Measurements from ENCODE around the gene IL16.

IL16 gene

GRCh38 chr15:81268340-81268739 is 71.7 kb downstream of the IL16 start:
- H3K27ac ChIP-seq = no peak overlapping the region
- H3K27me3 ChIP-seq = peaks cover 24% of the 10 kb centered on the region
- peaks cover 9 to 10% of the 10 kb centered on the region in 2 experiments for H3K4me1 ChIP-seq (ENCODE audit: control insufficient read depth in 1 of 2, insufficient read depth in 1 of 2, low read depth in 1 of 2, low read length in 1 of 2)
- no peaks in the 10 kb centered on the region for H3K9me3 ChIP-seq
- no peaks in the 10 kb centered on the region for H3K36me3 ChIP-seq
- no peak for TF ChIP-seq CTCF (IDR thresholded peaks at IDR 0.05)
- no peak overlapping the region for H3K4me3 ChIP-seq (ENCODE audit: low read depth in 1 of 2, low read length in 1 of 2)

GRCh38 chr15:81268881-81269601 is 72.4 kb downstream of the IL16 start:
- Histone ChIP-seq H3K9me3 (no peaks in the 10 kb centered on the region), H3K4me1 (ENCODE audit: control insufficient read depth in 1 of 2, insufficient read depth in 1 of 2, low read depth in 1 of 2, low read length in 1 of 2) (peaks cover 9 to 10% of the 10 kb centered on the region in 2 experiments), H3K4me3 (ENCODE audit: low read depth in 1 of 2, low read length in 1 of 2) (no peak overlapping the region), H3K27me3 (peaks cover 17% of the 10 kb centered on the region), H3K36me3 (no peaks in the 10 kb centered on the region), H3K27ac (no peak overlapping the region)
- no peak for TF ChIP-seq CTCF (IDR thresholded peaks at IDR 0.05)

- Histone ChIP-seq H3K27me3 (peaks cover 6% of the 10 kb centered on the region), H3K9me3 (no peaks in the 10 kb centered on the region), H3K36me3 (no peaks in the 10 kb centered on the region), H3K4me1 (ENCODE audit: control insufficient read depth in 1 of 2, insufficient read depth in 1 of 2, low read depth in 1 of 2, low read length in 1 of 2) (peaks cover 9 to 10% of the 10 kb centered on the region in 2 experiments), H3K27ac (no peak overlapping the region), H3K4me3 (ENCODE audit: low read depth in 1 of 2, low read length in 1 of 2) (no peak overlapping the region)
- no peak for TF ChIP-seq CTCF (IDR thresholded peaks at IDR 0.05)
Observed at GRCh38 chr15:81270188-81270587, 73.5 kb downstream of the IL16 start.

GRCh38 chr15:81270781-81271491 is 74.3 kb downstream of the IL16 start:
- H3K36me3 ChIP-seq = no peaks in the 10 kb centered on the region
- no peak for TF ChIP-seq CTCF (IDR thresholded peaks at IDR 0.05)
- no peaks in the 10 kb centered on the region for H3K27me3 ChIP-seq
- H3K9me3 ChIP-seq = no peaks in the 10 kb centered on the region
- H3K27ac ChIP-seq = no peak overlapping the region
- no peak overlapping the region for H3K4me3 ChIP-seq (ENCODE audit: low read depth in 1 of 2, low read length in 1 of 2)
- peaks cover 5% of the 10 kb centered on the region in 2 experiments for H3K4me1 ChIP-seq (ENCODE audit: control insufficient read depth in 1 of 2, insufficient read depth in 1 of 2, low read depth in 1 of 2, low read length in 1 of 2)

GRCh38 chr15:81271761-81272644 is 75.3 kb downstream of the IL16 start:
- no peak overlapping the region for H3K27ac ChIP-seq
- TF ChIP-seq CTCF (IDR thresholded peaks at IDR 0.05) = no peak
- H3K27me3 ChIP-seq = no peaks in the 10 kb centered on the region

More at GRCh38 chr15:81271761-81272644, 75.3 kb downstream of the IL16 start:
- no peaks in the 10 kb centered on the region for H3K4me1 ChIP-seq (ENCODE audit: control insufficient read depth in 1 of 2, insufficient read depth in 1 of 2, low read depth in 1 of 2, low read length in 1 of 2)
- H3K9me3 ChIP-seq = no peaks in the 10 kb centered on the region
- H3K36me3 ChIP-seq = no peaks in the 10 kb centered on the region
- H3K4me3 ChIP-seq (ENCODE audit: low read depth in 1 of 2, low read length in 1 of 2) = no peak overlapping the region

Measured in neutrophil (primary cell).